Skeletal muscle tissue (tissue), 4 donors: ENCODE data around the gene ATP13A4. TPM values are rescaled to one million over a fixed set of nuclear protein-coding genes. Genes with fewer than 3 reads are reported as not detected.

Experiments
- H3K27ac ChIP-seq: one replicate; pipeline ENCODE4 v1.7.0; 2013; ENCODE audit warnings: mild to moderate bottlenecking, low read depth, low read length, inconsistent platforms
- H3K27me3 ChIP-seq, 3 donors: one replicate each; pipeline ENCODE4 v1.7.0; 2013; ENCODE audit warnings: low read length in 3 of 3; ENCODE audit not compliant: control insufficient read depth in 3 of 3, insufficient read depth in 3 of 3
- H3K36me3 ChIP-seq, 3 donors: one replicate each; pipeline ENCODE4 v1.7.0; 2013; ENCODE audit warnings: low read length in 3 of 3; ENCODE audit not compliant: control insufficient read depth in 3 of 3, insufficient read depth in 3 of 3
- H3K4me1 ChIP-seq, 3 donors: one replicate each; pipeline ENCODE4 v1.7.0; 2013; ENCODE audit warnings: low read length in 3 of 3, mild to moderate bottlenecking in 3 of 3; ENCODE audit not compliant: control insufficient read depth in 3 of 3, insufficient read depth in 3 of 3
- H3K4me3 ChIP-seq, 3 donors: one replicate each; pipeline ENCODE4 v1.7.0; 2013; ENCODE audit warnings: low read length in 3 of 3
- H3K9ac ChIP-seq, 3 donors: one replicate each; pipeline ENCODE4 v1.7.0; 2013; ENCODE audit warnings: low read length in 3 of 3, mild to moderate bottlenecking in 3 of 3, moderate library complexity in 2 of 3, low read depth in 1 of 3
- H3K9me3 ChIP-seq, 3 donors: one replicate each; pipeline ENCODE4 v1.7.0; 2013; ENCODE audit warnings: low read length in 3 of 3; ENCODE audit not compliant: control insufficient read depth in 3 of 3
- total RNA-seq: library from RNA; depleted of rRNA; stranded (reverse); fragments of >200 nt; gene quantifications from one replicate; pipeline ENCODE4 v1.2.3, GENCODE V29; 2014
- donor health status: Osteomylitis.

The ATP13A4 gene
- total RNA-seq, 1 donor from 2014 or later = 1.6 TPM

DNA sequence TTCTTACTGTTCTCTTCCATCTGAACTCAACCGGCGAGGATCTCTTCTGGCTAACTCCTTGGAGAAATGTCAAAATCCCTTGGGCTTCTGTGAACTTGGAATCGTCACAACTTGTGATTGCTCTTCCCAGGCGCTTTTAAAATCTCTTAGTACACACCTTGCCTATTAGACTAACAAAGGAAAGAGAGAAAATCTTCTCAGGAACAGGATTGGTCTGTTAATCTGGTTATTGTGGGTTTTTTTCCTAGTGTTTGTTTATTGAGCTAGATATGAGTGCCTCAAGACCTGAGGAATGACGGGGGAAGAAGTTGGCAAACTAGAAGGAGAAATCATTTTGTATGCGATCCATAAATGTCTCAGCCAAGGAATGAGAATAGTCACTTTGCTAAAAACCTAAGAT lies 176.0 kb downstream of the ATP13A4 start, which contains the start of gene ATP13A5:
ATP13A5 (minus strand) TSS at position 48 of the 400 bp plus-strand sequence; CDS start at position 20, 28 bp downstream.
- Histone ChIP-seq H3K9ac (no peak within 1 kb of the TSS), H3K4me3 (no peak within 1 kb of the TSS), H3K27ac (no peak within 1 kb of the TSS), H3K36me3 (no peaks in the 10 kb centered on the region), H3K9me3 (no peaks in the 10 kb centered on the region), H3K27me3 (peaks cover 0 to 3% (median 0%) of the 10 kb centered on the region in 3 donors), H3K4me1 (no peaks in the 10 kb centered on the region)

DNA sequence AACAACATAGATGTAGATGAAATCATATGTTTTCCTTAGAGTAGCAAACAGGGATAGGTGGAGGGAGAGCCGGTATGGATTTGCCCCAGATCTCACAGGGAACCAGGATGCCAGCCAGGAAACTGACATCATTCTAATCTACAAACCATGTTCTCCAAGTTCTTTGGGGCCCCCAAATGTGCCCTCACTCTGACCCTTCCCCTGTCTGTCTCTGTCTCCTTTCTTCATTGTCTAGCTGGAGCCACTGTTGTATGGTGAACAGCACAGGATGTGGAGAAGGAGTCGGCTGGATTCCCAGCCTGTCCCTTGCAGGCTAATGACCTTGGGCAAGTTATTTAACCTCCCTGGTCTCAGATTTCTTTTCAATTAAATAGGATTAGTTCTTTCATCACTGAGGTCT lies 177.1 kb downstream of the ATP13A4 start:
- no peak overlapping the region for H3K4me3 ChIP-seq
- H3K36me3 ChIP-seq = no peaks in the 10 kb centered on the region
- no peak overlapping the region for H3K27ac ChIP-seq
- H3K9ac ChIP-seq = no peak overlapping the region
- no peaks in the 10 kb centered on the region for H3K4me1 ChIP-seq
- peaks cover 0 to 3% (median 0%) of the 10 kb centered on the region in 3 donors for H3K27me3 ChIP-seq
- H3K9me3 ChIP-seq = no peaks in the 10 kb centered on the region

DNA sequence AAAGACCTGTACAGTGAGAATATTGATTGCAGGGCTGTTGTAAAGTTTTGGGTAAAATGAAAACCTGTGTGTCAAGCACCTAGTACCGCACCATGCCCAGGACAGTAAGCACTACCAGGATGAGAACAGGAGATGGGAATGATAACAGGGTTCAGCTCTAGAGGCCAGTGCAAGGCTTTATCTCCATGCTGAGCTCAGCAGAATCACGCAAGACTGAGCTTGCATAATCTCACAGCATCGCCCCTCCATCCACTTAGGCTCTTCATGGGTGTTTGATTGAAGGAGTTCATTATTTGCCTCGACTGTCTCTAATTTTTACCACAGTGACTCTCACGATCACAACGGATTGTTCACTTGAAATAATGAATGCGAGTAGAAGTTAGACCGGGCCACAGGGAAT lies 179.1 kb downstream of the ATP13A4 start:
- H3K4me1 ChIP-seq = no peaks in the 10 kb centered on the region
- H3K27ac ChIP-seq = no peak overlapping the region
- H3K4me3 ChIP-seq = no peak overlapping the region
- H3K9ac ChIP-seq = no peak overlapping the region
- no peaks in the 10 kb centered on the region for H3K9me3 ChIP-seq
- H3K27me3 ChIP-seq = peaks cover 0 to 3% (median 0%) of the 10 kb centered on the region in 3 donors
- no peaks in the 10 kb centered on the region for H3K36me3 ChIP-seq

- Histone ChIP-seq H3K27me3 (peaks cover 0 to 3% (median 0%) of the 10 kb centered on the region in 3 donors), H3K9me3 (no peaks in the 10 kb centered on the region), H3K4me3 (no peak overlapping the region), H3K36me3 (no peaks in the 10 kb centered on the region), H3K4me1 (no peaks in the 10 kb centered on the region), H3K9ac (no peak overlapping the region), H3K27ac (no peak overlapping the region)
These were observed 181.9 kb downstream of the ATP13A4 start for GRCh38 chr3:193372783-193373182.

DNA sequence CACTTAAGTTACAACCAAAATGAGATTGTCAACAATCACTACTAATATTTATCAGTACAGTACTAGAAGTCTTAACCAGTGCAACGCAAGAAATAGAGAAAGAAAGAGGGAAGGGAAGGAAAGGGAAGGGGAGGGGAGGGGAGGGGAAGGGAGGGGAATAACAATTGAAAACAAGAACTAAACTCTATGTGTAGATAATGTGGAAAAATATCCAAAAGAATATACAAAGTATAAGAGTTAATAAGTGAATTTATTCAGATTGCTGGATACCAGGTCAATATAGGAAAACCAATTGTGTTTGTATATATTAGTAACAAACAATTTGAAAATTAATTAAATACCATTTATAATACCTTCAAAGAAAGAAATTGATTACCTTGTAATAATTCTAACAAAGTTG lies 186.8 kb downstream of the ATP13A4 start:
- Histone ChIP-seq H3K4me1 (no peaks in the 10 kb centered on the region), H3K27me3 (peaks cover 0 to 2% (median 0%) of the 10 kb centered on the region in 3 donors), H3K9me3 (no peaks in the 10 kb centered on the region), H3K36me3 (no peaks in the 10 kb centered on the region), H3K9ac (no peak overlapping the region), H3K27ac (no peak overlapping the region), H3K4me3 (no peak overlapping the region)

DNA sequence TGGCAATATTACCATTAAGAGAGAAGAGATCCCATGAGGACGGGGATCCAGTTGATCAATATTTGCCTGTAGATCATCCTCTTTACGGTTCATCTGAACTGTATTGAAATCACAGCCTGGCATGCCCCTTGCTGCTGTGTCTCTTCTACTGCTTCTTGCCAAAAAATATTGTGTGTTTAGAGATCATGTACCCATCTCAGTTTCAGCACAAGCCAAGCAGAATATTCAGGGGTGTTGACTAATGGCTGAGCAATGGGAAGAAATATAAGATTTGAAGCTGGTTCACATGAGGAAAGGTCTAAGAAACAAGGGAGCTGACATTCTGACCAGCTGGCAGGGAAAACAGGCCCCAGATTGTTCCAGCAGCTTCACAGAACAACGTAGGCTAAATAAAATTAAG lies 197.4 kb downstream of the ATP13A4 start:
- H3K9me3 ChIP-seq = no peaks in the 10 kb centered on the region
- no peaks in the 10 kb centered on the region for H3K27me3 ChIP-seq
- no peak overlapping the region for H3K27ac ChIP-seq
- H3K36me3 ChIP-seq = no peaks in the 10 kb centered on the region
- no peak overlapping the region for H3K9ac ChIP-seq
- H3K4me3 ChIP-seq = no peak overlapping the region
- no peaks in the 10 kb centered on the region for H3K4me1 ChIP-seq

DNA sequence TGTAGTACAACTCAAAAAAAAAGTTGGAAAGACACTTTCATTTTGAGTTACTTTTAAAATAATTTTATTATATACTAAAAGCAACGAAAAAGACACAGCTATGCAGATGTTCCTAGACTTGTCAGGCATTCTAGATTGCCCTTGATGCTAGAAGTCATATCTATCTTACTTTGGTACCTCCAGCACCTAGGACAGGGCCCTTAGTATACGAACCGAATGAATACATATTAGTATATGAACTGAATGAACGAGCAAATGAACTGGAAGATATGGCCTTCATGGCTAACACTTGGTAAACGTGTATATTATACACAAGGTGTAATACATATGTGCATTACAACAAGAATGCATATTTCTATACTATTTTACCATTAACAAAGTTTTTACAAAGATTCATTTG lies 200.3 kb downstream of the ATP13A4 start:
- no peaks in the 10 kb centered on the region for H3K27me3 ChIP-seq
- no peaks in the 10 kb centered on the region for H3K36me3 ChIP-seq
- no peak overlapping the region for H3K27ac ChIP-seq
- no peaks in the 10 kb centered on the region for H3K4me1 ChIP-seq
- H3K4me3 ChIP-seq = no peak overlapping the region
- no peak overlapping the region for H3K9ac ChIP-seq
- H3K9me3 ChIP-seq = no peaks in the 10 kb centered on the region

Other genes with a start within 250 kb of the ATP13A4 start
- gene ATP13A5, start 176.1 kb downstream of the ATP13A4 start, total RNA-seq = not detected
- 38.1 TPM for gene OPA1, start 38.3 kb upstream of the ATP13A4 start, total RNA-seq